K562 (cell line): ENCODE data around the gene TIA1. TPM values are rescaled to one million over a fixed set of nuclear protein-coding genes. Genes with fewer than 3 reads are reported as not detected.

Experiments
- BRD9 ChIP-seq: fragments of 450-650 bp; IDR thresholded peaks from 2 replicates; pipeline ENCODE4 v1.6.1; 2018; ENCODE audit warnings: low read depth; ENCODE audit not compliant: partially characterized antibody
- CBFA2T3 ChIP-seq: fragments of 450-650 bp; IDR thresholded peaks from 2 replicates; pipeline ENCODE4 v1.6.1; 2017
- CREM ChIP-seq: IDR thresholded peaks from 2 replicates; pipeline ENCODE4 v1.6.1; 2014; ENCODE audit warnings: antibody characterized with exemption, low read depth
- DPF2 ChIP-seq: fragments of 450-650 bp; IDR thresholded peaks from 2 replicates; pipeline ENCODE4 v1.6.1; 2016
- GABPB2 ChIP-seq: fragments of 250-450 bp; sonication (Bioruptor Pico); conservative IDR thresholded peaks from 2 replicates; pipeline ENCODE4 v1.5.1; 2021; ENCODE audit warnings: mild to moderate bottlenecking
- HMGN3 ChIP-seq: IDR thresholded peaks from 2 replicates; pipeline ENCODE4 v1.6.1; 2011; ENCODE audit warnings: borderline replicate concordance, low read depth, mild to moderate bottlenecking, mixed read lengths, low read length; ENCODE audit not compliant: insufficient read length; ENCODE audit errors: extremely low read depth
- NR3C1 ChIP-seq: sonication (generic); formaldehyde crosslinking; IDR thresholded peaks from 2 replicates; pipeline ENCODE4 v1.8.1; 2022; ENCODE audit warnings: missing genetic modification reagents
- PHB ChIP-seq: fragments of 250-450 bp; sonication (Bioruptor Pico); IDR thresholded peaks from 2 replicates; pipeline ENCODE4 v1.5.0; 2021
- POLR2AphosphoS5 ChIP-seq: IDR thresholded peaks from 2 replicates; pipeline ENCODE4 v1.6.1; 2011; ENCODE audit warnings: mild to moderate bottlenecking, low read depth, low read length, moderate library complexity; ENCODE audit not compliant: control insufficient read depth, insufficient read depth
- PYGO2 ChIP-seq: fragments of 450-650 bp; IDR thresholded peaks from 2 replicates; pipeline ENCODE4 v1.6.1; 2016; ENCODE audit warnings: mild to moderate bottlenecking, missing genetic modification characterization, moderate library complexity, missing compliant biosample characterization
- SMARCA4 ChIP-seq: fragments of 450-650 bp; IDR thresholded peaks from 2 replicates; pipeline ENCODE4 v1.6.1; 2016
- ZHX1 ChIP-seq: fragments of 150-350 bp; conservative IDR thresholded peaks from 2 replicates; pipeline ENCODE4 v1.6.1; 2014; ENCODE audit warnings: low read length
- ZNF253 ChIP-seq: fragments of 250-450 bp; sonication (Bioruptor Pico); conservative IDR thresholded peaks from 2 replicates; pipeline ENCODE4 v1.6.1; 2021; ENCODE audit warnings: mild to moderate bottlenecking
- polyA plus RNA-seq, 8 experiments: library from polyadenylated mRNA; depleted of rRNA in 4 of 8; stranded (reverse) in 5 of 8; unstranded in 3 of 8; fragments of >200 nt; fragmentation: Nextera tagmentation in 2 of 8; fragmentation: Illumina TruSeq in 1 of 8; extraction: Ambion mirVana in 2 of 8; extraction: Trizol in 1 of 8; gene quantifications; 2 replicates each; pipeline versions ENCODE4 v1.2.1 to v1.2.3, GENCODE V29; 2011 to 2014; ENCODE audit warnings: inconsistent platforms in 1 of 8, missing spikeins in 1 of 8
- total RNA-seq, 7 experiments: library from RNA; depleted of rRNA in 6 of 7; stranded (reverse); fragments of >200 nt in 6 of 7; fragmentation: Illumina TruSeq in 2 of 7; extraction: Trizol in 2 of 7; gene quantifications; 2 replicates each; pipeline versions ENCODE4 v1.2.1 to v1.2.3, GENCODE V29; 2011 to 2021; ENCODE audit warnings: low replicate concordance in 1 of 7
- TF ChIP-seq, protein P1 (sequence below): fragments of 450-650 bp; IDR thresholded peaks from 2 replicates; pipeline ENCODE4 v1.6.1; 2017; ENCODE audit warnings: antibody characterized with exemption, mild to moderate bottlenecking
- TF ChIP-seq, protein P2 (sequence below): sonication (generic); formaldehyde crosslinking; IDR thresholded peaks from 2 replicates; pipeline ENCODE4 v1.8.1; 2023; ENCODE audit warnings: mild to moderate bottlenecking, missing genetic modification reagents
- TF ChIP-seq, protein P3 (sequence below), 2 experiments: fragments of 200-800 bp in 1 of 2; sonication (Bioruptor generic) in 1 of 2; sonication (generic) in 1 of 2; formaldehyde crosslinking in 1 of 2; IDR thresholded peaks in 1 of 2; conservative IDR thresholded peaks in 1 of 2; 2 replicates each; pipeline versions ENCODE4 v1.5.0 to v1.6.1; 2016 to 2020; ENCODE audit warnings: missing compliant biosample characterization in 1 of 2, missing genetic modification characterization in 1 of 2, missing genetic modification reagents in 1 of 2

The TIA1 gene
- total and polyA plus RNA-seq, 9 of the 15 experiments (the other 6 are each of a cell fraction or from before 2014, with no cell fraction given): 25.3 to 129 (median 79.6) TPM

- TF ChIP-seq, protein P1, sequence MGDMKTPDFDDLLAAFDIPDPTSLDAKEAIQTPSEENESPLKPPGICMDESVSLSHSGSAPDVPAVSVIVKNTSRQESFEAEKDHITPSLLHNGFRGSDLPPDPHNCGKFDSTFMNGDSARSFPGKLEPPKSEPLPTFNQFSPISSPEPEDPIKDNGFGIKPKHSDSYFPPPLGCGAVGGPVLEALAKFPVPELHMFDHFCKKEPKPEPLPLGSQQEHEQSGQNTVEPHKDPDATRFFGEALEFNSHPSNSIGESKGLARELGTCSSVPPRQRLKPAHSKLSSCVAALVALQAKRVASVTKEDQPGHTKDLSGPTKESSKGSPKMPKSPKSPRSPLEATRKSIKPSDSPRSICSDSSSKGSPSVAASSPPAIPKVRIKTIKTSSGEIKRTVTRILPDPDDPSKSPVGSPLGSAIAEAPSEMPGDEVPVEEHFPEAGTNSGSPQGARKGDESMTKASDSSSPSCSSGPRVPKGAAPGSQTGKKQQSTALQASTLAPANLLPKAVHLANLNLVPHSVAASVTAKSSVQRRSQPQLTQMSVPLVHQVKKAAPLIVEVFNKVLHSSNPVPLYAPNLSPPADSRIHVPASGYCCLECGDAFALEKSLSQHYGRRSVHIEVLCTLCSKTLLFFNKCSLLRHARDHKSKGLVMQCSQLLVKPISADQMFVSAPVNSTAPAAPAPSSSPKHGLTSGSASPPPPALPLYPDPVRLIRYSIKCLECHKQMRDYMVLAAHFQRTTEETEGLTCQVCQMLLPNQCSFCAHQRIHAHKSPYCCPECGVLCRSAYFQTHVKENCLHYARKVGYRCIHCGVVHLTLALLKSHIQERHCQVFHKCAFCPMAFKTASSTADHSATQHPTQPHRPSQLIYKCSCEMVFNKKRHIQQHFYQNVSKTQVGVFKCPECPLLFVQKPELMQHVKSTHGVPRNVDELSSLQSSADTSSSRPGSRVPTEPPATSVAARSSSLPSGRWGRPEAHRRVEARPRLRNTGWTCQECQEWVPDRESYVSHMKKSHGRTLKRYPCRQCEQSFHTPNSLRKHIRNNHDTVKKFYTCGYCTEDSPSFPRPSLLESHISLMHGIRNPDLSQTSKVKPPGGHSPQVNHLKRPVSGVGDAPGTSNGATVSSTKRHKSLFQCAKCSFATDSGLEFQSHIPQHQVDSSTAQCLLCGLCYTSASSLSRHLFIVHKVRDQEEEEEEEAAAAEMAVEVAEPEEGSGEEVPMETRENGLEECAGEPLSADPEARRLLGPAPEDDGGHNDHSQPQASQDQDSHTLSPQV: 0 out of 2 replicates have a peak, but pooled peaks have one; percentile 16
- TF ChIP-seq ZNF253 (CRISPR knock-in tag) (no peak), CBFA2T3 (peak; percentile 77), PYGO2 (no peak), PHB (CRISPR knock-in tag) (no peak), BRD9 (peak; percentile 20), HMGN3 (no peak), DPF2 (peak; percentile 66), POLR2AphosphoS5 (no peak), GABPB2 (CRISPR knock-in tag) (no peak), ZHX1 (no peak), CREM (peak; percentile 55; the same call in 1 of the 2 replicates), SMARCA4 (peak; percentile 72), NR3C1 (CRISPR knock-in tag) (no peak)
- TF ChIP-seq, protein P2, sequence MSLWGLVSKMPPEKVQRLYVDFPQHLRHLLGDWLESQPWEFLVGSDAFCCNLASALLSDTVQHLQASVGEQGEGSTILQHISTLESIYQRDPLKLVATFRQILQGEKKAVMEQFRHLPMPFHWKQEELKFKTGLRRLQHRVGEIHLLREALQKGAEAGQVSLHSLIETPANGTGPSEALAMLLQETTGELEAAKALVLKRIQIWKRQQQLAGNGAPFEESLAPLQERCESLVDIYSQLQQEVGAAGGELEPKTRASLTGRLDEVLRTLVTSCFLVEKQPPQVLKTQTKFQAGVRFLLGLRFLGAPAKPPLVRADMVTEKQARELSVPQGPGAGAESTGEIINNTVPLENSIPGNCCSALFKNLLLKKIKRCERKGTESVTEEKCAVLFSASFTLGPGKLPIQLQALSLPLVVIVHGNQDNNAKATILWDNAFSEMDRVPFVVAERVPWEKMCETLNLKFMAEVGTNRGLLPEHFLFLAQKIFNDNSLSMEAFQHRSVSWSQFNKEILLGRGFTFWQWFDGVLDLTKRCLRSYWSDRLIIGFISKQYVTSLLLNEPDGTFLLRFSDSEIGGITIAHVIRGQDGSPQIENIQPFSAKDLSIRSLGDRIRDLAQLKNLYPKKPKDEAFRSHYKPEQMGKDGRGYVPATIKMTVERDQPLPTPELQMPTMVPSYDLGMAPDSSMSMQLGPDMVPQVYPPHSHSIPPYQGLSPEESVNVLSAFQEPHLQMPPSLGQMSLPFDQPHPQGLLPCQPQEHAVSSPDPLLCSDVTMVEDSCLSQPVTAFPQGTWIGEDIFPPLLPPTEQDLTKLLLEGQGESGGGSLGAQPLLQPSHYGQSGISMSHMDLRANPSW (CRISPR knock-in tag): no peak
- TF ChIP-seq, protein P3, sequence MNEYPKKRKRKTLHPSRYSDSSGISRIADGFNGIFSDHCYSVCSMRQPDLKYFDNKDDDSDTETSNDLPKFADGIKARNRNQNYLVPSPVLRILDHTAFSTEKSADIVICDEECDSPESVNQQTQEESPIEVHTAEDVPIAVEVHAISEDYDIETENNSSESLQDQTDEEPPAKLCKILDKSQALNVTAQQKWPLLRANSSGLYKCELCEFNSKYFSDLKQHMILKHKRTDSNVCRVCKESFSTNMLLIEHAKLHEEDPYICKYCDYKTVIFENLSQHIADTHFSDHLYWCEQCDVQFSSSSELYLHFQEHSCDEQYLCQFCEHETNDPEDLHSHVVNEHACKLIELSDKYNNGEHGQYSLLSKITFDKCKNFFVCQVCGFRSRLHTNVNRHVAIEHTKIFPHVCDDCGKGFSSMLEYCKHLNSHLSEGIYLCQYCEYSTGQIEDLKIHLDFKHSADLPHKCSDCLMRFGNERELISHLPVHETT (CRISPR knock-in tag; conservative IDR thresholded peaks at IDR 0.05 in 1 of 2, IDR thresholded peaks at IDR 0.05 in 1 of 2): no peak
Observed at GRCh38 chr2:70243806-70244584, 4.4 kb downstream of the TIA1 start (continued).
